ENCODE results near the gene PITX3.
A peak's percentile ranks its signal among the peaks of the same experiment; 100 is the strongest.

PITX3 gene

DNA sequence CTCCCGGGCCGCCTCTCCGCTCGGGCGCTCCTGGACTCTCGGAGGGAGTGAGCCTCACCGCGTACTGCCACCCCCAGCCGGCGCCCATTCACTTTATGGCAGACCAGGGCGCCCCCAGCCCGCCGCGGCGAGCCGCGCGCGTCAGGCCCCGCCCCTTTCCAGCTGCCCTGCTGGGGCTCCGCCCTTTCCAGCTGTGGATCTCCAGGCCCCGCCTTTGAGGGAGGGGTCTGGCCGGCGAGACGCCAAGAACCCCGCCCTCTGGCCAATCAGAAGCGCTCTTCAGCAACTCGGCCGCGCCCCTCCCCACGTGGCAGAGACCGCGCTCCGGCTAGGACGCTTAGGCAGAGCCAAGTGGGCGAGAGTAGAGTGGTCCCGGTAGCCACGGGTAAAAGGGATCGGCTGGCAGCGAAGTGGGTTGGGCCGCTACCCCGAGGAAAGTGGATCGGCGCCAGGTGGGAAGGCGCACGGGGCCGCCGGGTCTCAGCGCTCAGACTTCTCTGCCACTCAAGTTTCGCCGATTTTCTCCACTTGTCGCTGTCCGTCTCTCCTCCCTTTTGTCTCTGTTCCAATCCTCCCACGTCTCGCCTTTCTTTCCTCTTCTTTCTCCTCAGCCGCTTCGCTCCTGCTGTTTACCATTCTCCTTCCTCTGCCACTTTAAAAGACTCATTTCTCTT, at the start of gene PITX3:
Gene PITX3, minus strand, starts transcription at position 69 of the 674 bp plus-strand sequence. CDS start 9,432 bp downstream, outside the sequence.
- DNase-seq, result no peak

DNA sequence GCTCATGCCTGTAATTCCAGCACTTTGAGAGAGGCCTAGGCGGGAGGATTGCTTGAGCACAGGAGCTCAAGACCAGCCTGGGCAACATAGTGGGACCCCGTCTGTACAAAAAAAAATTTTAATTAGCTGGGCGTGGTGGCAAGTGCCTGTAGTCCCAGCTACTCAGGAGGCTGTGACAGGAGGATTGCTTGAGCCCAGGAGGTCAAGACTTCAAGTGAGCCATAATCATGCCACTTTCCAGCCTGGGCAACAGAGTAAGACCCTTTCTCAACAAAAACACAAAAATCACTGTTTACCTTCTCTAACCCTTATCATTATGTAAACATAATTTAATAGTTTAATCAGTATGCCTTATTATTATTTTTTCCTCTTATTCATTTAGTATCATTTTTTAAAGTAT, 48.5 kb upstream of the PITX3 start:
- DNase-seq, result no peak

DNA sequence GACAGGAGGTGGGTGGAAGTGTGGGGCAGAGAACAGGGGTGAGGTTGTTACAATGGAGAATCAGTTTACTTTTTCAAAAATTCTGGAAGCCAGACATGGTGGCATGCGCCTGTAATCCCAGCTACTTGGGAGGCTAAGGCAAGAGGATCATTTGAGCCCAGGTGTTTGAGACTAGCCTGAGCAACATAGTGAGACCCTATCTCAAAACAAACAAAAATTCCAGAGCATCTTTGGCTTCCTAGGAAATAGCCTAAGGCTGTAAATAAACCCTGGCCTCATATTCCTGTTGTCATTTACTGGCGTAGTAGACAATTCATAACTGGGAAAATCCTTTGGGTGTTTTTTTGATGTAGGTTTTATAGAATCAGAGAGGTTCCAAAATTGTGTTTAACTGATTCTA, 48.0 kb upstream of the PITX3 start:
- no peak for DNase-seq

DNA sequence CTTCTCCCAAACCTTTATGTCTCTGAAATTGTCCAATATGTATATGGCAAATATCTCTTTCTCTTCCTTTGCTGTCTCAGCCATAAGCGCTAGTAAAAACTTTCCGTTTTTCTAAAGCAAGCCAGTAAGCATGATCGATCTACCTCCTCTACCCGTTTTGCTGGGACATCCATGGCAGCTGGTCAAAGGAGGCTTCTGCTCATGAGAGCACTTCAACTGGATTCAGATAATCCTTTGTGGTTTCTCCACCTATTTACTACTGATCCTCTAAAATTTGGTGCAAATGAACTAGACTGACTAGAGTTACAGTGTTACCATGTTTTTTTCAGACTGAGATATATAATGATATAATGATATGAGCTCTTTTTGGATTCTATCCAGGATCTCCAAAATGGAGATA, 46.7 kb upstream of the PITX3 start:
- DNase-seq, result no peak

GRCh38 chr10:102287538-102287937, 46.2 kb upstream of the PITX3 start:
- DNase-seq, result no peak

DNA sequence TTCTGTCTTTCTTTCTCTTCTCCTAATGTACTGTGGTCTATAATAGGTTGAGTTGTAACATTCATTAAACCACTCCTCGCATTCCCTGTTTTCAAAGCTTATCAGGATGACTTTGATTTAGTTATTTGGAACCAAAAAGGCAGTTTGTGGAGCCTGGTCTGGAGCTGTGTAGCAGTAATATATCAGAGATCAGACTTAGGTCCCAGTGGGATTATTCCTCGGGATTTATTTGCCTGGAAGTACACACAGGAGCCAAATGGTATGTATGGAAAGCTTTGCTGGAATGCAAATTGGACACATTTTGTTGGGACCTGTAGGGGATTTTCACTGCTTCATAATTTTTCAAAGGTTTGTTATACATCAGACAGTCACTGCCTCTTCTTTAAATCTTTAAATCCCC, 44.9 kb upstream of the PITX3 start:
- no peak for DNase-seq

DNA sequence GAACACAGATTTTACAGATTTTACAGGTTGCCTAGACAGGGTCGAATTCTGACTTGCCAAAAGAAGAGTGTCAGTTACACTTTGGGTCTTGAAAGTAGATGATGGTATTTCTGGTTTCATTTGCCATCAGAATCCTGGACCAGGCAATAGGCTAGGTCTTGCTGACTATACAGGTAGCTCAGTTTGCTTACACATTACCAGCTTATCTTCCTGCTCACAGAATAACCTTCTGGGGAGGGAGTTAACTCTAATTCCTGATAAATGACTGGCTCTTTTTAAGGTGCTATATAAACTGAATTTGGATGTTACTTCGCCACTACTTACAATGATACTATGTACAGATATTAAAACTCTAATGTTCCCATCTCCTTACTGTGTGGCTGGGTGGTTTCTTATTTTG, 43.8 kb upstream of the PITX3 start:
- DNase-seq, result no peak

DNA sequence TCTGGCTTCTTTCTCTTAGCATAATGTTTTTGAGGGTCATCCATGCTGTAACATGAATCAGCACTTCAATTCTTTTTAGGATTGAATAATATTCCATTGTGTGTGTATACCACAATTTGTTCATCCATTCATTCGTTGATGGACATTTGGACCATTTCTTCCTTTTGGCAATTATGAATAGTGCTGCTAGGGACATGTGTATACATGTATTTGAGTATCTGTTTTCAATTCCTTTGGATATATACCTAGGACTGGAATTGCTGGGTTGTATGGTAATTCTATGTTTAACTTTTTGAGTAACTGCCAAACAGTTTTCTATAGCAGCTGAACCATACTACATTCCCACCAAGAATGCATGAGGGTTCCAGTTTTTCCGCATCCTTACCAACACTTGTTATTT, 43.2 kb upstream of the PITX3 start:
- DNase-seq, result no peak

DNA sequence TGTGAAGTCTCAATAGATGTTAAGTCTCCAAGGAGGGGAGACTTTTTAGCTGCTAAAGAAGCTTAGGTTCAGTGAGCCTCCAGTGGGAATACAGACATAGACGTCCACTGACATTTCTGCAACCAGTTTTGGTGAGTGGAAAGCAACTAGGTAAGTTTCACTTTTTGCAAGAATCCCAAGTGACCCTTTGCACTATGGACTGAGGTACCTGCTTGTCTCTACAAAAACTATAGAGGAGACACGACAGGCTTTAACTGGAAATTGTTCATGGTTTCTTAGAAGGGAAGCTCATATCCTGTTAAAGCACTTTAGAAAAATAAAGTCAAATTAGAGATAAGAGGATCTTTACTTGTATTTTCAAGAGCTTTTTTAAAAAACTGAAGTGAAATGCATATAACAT, 42.6 kb upstream of the PITX3 start:
- no peak for DNase-seq

DNA sequence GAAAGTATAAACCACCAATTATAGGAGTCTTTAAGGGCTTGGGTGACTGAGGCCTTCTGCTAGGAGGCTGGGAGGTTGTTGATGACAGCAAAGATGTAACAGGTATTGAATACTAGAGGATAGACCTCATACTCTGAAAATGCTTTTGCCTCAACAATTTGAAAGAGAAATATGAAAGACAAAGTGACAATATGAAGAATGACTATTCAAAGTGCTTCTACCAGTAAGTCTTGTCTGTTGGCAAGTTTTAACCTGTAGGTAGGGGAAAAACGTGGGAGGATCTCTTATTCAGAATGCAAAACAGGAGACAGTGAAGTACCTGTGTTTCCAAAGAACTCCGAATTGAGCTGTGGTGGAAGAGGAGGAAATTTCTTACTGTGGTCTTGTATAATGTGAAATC, 42.2 kb upstream of the PITX3 start:
- DNase-seq, result no peak

GRCh38 chr10:102281102-102281487, 39.8 kb upstream of the PITX3 start:
- no peak for DNase-seq

DNA sequence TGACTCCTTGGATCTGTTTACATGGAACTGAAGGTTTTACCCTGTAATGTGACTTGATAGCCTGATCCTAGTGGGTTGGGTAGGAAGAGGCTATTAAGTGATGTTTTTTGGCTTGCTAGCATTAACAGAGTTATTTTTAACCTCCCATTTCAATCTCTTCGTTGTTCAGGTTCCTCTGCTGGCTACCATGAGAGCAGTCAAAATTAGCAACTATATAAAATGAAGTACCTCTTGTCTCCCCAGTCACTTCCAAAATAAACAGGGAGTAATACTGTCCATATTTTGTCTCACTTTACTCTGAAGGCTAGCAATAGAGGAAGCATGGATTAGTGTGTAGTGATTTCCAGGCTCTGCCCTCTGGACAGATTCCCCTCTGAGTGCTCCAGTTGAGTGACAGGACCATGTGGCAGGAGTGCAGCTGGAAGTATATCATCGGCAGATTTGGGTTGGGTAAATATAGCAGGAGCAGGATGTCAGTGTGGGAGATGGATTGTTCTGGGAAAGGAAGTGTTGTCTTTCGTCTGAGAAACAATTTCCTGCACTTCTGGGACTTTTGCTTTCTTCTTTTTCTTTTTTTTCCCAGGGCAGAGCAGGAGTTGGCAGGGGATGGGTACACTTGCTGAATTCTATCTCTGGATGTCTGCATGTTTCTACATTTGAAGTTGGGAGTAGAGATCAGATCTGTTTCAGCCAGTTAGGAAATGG, 39.2 kb upstream of the PITX3 start:
- DNase-seq, result peak; percentile 72

DNA sequence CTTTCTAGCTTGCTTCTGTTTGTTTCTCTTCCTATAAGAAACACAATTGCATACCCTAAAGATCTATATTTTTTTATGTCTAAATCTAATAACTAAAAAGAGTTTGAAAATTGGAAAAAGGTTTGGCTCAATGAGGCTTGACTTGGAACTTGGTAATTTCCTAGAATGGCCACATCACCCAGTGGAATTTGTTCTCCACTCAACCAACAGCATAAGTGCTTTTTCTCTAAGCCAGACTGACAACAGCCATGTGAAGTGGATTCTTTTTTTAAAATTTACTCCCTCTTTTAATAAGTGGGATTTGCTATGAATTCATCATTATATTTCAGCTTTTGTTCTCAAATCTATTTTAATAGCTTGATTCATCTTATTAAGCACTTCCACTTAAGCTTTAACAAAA, 37.8 kb upstream of the PITX3 start:
- DNase-seq, result no peak

GRCh38 chr10:102275343-102275742, 34.0 kb upstream of the PITX3 start:
- DNase-seq, result no peak

DNA sequence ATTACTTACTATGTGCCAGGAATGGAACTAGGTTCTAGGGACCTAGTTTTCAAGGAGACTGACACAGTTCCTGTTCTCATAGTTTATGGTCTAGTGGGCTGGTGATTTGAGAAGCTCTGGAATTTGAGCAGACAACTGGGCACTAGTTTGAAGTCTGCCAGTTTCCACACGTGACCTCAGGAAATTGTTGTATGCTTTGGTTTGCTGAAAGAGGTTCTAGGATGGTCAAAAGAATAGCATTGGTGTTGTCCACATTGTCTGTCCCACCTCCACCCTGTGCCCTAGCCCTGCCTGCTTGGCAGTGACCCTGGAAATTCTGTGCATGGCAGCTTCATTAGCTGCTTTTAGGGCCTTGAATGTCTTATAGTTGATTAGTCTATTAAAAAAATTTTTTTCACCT, 32.8 kb upstream of the PITX3 start:
- DNase-seq, result no peak

DNA sequence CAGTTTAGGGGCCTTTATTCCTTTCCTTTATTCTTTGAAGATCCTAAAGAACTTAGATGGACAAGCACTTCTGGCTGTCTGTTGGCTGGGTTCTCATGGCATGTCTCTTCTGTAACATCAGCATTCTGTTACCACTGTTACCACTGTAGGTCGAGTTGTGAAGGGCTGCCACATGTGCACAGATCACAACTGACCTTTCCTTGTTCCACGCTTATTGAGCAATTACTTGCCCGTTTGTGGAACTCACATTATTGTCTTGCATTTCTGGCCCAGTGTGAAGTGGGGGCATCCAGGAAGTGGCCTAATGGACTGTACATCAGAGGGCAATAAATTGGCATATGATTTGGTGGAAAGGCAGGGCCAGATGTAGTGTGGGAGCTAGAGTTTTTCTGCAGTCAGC, 27.7 kb upstream of the PITX3 start:
- DNase-seq, result no peak

GRCh38 chr10:102268375-102268888, 27.1 kb upstream of the PITX3 start:
- no peak for DNase-seq

DNA sequence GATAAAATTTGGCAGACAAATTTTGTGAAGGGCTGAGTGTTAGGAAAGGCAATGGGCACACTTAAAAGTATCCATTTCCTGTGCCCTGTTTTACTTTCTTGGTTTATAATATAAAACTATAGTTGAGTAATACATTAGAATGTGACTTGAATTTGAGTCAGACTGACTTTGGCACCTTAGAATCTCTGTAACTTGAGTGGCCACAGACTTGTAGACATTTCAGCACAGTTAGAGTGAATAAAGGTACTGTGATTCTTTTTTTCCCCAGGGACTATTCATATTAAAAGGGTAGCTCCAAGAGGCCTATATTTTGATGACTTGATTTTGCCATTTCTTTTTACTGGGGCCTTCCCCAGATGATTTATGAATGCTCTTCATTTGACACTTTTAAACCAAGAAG, 26.4 kb upstream of the PITX3 start:
- DNase-seq, result no peak

DNA sequence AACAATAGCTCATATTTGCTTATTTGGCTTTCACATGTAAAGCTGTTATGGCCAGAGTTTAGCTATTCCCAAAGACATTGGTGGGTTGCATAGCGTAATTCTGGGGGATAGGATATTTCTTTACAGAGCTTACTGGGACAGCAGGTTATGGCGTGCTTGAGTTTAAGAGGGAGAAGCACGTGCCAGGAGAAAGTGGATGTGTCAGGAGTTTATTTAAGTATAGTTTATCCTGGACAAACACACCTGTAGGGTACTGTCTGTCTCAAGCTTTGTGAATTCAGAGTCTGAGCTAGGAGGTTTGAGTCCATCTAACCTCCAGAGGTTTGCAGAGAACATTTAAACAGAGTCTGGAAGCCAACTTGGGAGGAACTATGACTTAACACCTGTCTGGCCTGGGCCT, 25.4 kb upstream of the PITX3 start:
- DNase-seq, result no peak

GRCh38 chr10:102264371-102264770, 23.1 kb upstream of the PITX3 start:
- DNase-seq, result no peak

GRCh38 chr10:102262744-102263370, 21.5 kb upstream of the PITX3 start:
- DNase-seq, result no peak

- no peak for DNase-seq
Observed at GRCh38 chr10:102261842-102262241, 20.5 kb upstream of the PITX3 start.

GRCh38 chr10:102261196-102261595, 19.9 kb upstream of the PITX3 start:
- no peak for DNase-seq

DNA sequence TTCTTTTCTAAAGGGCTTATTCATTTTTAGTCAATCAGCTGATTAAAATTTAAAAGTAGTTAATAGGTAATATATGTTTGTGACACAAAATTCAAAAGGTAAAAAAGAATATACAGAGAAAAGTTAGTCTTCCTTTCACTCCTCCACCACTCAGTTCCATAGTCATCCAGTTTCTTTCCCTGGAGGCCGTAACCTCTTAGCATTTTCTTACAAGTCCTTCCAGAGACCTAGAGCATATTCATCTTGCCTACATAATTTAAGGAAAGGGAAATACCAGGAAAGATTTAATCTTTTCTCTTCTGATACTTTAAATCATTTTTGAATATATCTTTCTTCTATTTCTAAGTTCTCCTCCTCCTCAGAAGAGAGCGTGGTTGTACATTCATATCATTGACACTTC, 14.1 kb upstream of the PITX3 start:
- DNase-seq, result no peak
